Fibroblast of lung (primary cell): ENCODE measurements around the gene DDI1.

Source experiments
- EZH2 ChIP-seq: IDR thresholded peaks from 2 replicates; pipeline ENCODE4 v1.5.1; 2012; ENCODE audit warnings: low read length, control low read depth, mild to moderate bottlenecking; ENCODE audit errors: missing control alignments
- TF ChIP-seq, protein P1 (sequence below), 2 donors: IDR thresholded peaks in 1 of 2; conservative IDR thresholded peaks in 1 of 2; 1 replicate in 1 of 2; 2 replicates in 1 of 2; pipeline ENCODE4 v1.5.1; 2011 to 2012; ENCODE audit warnings: low read length in 2 of 2, control low read depth in 1 of 2, inconsistent platforms in 1 of 2, low read depth in 1 of 2, mild to moderate bottlenecking in 1 of 2

DNA sequence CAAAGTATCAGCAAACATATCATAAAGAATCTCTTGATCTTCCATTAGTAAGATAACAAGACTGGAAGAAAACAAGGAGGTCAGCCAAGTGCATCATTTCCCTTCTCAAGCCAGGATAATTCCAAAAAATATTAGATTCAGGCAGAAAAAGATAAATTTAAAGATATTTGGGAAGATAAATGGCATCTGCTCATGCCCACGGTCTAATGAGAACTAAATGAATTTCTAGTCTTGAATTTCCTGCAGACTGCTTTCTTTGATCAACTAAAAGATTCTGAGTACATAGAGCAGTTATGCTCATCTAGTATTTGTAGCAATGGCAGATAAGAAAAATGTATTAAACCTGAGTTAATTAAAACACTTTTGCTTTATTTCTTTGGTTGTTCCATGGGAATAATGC is 31.1 kb downstream of the DDI1 start:
- TF ChIP-seq, protein P1, sequence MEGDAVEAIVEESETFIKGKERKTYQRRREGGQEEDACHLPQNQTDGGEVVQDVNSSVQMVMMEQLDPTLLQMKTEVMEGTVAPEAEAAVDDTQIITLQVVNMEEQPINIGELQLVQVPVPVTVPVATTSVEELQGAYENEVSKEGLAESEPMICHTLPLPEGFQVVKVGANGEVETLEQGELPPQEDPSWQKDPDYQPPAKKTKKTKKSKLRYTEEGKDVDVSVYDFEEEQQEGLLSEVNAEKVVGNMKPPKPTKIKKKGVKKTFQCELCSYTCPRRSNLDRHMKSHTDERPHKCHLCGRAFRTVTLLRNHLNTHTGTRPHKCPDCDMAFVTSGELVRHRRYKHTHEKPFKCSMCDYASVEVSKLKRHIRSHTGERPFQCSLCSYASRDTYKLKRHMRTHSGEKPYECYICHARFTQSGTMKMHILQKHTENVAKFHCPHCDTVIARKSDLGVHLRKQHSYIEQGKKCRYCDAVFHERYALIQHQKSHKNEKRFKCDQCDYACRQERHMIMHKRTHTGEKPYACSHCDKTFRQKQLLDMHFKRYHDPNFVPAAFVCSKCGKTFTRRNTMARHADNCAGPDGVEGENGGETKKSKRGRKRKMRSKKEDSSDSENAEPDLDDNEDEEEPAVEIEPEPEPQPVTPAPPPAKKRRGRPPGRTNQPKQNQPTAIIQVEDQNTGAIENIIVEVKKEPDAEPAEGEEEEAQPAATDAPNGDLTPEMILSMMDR (conservative IDR thresholded peaks at IDR 0.05 in 1 of 2, IDR thresholded peaks at IDR 0.05 in 1 of 2; ENCODE audit: low read depth in 1 of 2, low read length in 2 of 2) = no peak
- no peak for TF ChIP-seq EZH2
